Thyroid gland (tissue), 4 donors: ENCODE measurements around the gene PPP1R13B.

Experiments used
- POLR2A ChIP-seq, 2 donors: fragments of 450-650 bp; IDR thresholded peaks; one replicate each; pipeline ENCODE4 v1.6.1; 2017; ENCODE audit warnings: antibody characterized with exemption in 2 of 2, mild to moderate bottlenecking in 2 of 2, moderate library complexity in 1 of 2
- TF ChIP-seq, protein P1 (sequence below), 6 experiments: fragments of 200-600 bp in 3 of 6; fragments of 450-650 bp in 3 of 6; sonication (generic) in 3 of 6; IDR thresholded peaks; one replicate each; pipeline ENCODE4 v1.5.1; 2016 to 2019; ENCODE audit warnings: antibody characterized with exemption in 6 of 6, mild to moderate bottlenecking in 2 of 6, inconsistent platforms in 1 of 6, moderate library complexity in 1 of 6

GRCh38 chr14:103820382-103820781 is 27.0 kb downstream of the PPP1R13B start:
- TF ChIP-seq, protein P1, sequence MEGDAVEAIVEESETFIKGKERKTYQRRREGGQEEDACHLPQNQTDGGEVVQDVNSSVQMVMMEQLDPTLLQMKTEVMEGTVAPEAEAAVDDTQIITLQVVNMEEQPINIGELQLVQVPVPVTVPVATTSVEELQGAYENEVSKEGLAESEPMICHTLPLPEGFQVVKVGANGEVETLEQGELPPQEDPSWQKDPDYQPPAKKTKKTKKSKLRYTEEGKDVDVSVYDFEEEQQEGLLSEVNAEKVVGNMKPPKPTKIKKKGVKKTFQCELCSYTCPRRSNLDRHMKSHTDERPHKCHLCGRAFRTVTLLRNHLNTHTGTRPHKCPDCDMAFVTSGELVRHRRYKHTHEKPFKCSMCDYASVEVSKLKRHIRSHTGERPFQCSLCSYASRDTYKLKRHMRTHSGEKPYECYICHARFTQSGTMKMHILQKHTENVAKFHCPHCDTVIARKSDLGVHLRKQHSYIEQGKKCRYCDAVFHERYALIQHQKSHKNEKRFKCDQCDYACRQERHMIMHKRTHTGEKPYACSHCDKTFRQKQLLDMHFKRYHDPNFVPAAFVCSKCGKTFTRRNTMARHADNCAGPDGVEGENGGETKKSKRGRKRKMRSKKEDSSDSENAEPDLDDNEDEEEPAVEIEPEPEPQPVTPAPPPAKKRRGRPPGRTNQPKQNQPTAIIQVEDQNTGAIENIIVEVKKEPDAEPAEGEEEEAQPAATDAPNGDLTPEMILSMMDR (IDR thresholded peaks at IDR 0.05), result no peak
- no peak for TF ChIP-seq POLR2A (IDR thresholded peaks at IDR 0.05)
